8988T (cell line): Measurements from ENCODE around the gene RSRC1.
"Not testable (repeated sequence)": the region's sequence is repeated elsewhere in the genome, so short reads cannot be mapped to it uniquely, and the experiment has no call there.

Source experiments
- DNase-seq: peaks from one replicate; pipeline ENCODE4 v3.0.0; 2011

The RSRC1 gene

GRCh38 chr3:158479051-158479450 is 369.2 kb downstream of the RSRC1 start:
- DNase-seq: no peak

GRCh38 chr3:158483701-158484235 is 373.9 kb downstream of the RSRC1 start:
- no peak for DNase-seq

- no peak for DNase-seq
Observed at GRCh38 chr3:158486200-158486599, 376.3 kb downstream of the RSRC1 start.

GRCh38 chr3:158488670-158489069 is 378.8 kb downstream of the RSRC1 start:
- DNase-seq: no peak

GRCh38 chr3:158489181-158489580 is 379.3 kb downstream of the RSRC1 start:
- no peak for DNase-seq

- DNase-seq: no peak
Observed at GRCh38 chr3:158491968-158492367, 382.1 kb downstream of the RSRC1 start.

- DNase-seq: no peak
Observed at GRCh38 chr3:158492685-158493084, 382.8 kb downstream of the RSRC1 start.

- no peak for DNase-seq
Observed at GRCh38 chr3:158493931-158494330, 384.0 kb downstream of the RSRC1 start.

GRCh38 chr3:158494673-158495072 is 384.8 kb downstream of the RSRC1 start:
- no peak for DNase-seq

- DNase-seq: not testable (repeated sequence)
Observed at GRCh38 chr3:158495398-158495902, 385.6 kb downstream of the RSRC1 start.

GRCh38 chr3:158505117-158505516 is 395.2 kb downstream of the RSRC1 start:
- DNase-seq: no peak

GRCh38 chr3:158506456-158506855 is 396.6 kb downstream of the RSRC1 start:
- DNase-seq: no peak

- no peak for DNase-seq
Observed at GRCh38 chr3:158508481-158508880, 398.6 kb downstream of the RSRC1 start.

GRCh38 chr3:158509891-158510290 is 400.0 kb downstream of the RSRC1 start:
- no peak for DNase-seq

GRCh38 chr3:158516729-158517128 is 406.8 kb downstream of the RSRC1 start:
- not testable (repeated sequence) for DNase-seq

GRCh38 chr3:158519776-158520175 is 409.9 kb downstream of the RSRC1 start:
- no peak for DNase-seq

GRCh38 chr3:158520433-158520832 is 410.5 kb downstream of the RSRC1 start:
- no peak for DNase-seq

GRCh38 chr3:158522221-158523136 is 412.6 kb downstream of the RSRC1 start:
- DNase-seq: no peak

- no peak for DNase-seq
Observed at GRCh38 chr3:158528076-158528674, 418.3 kb downstream of the RSRC1 start.

GRCh38 chr3:158531334-158531733 is 421.4 kb downstream of the RSRC1 start:
- no peak for DNase-seq

GRCh38 chr3:158532099-158532734 is 422.3 kb downstream of the RSRC1 start:
- DNase-seq: no peak

- DNase-seq: no peak
Observed at GRCh38 chr3:158535918-158536317, 426.0 kb downstream of the RSRC1 start.

GRCh38 chr3:158539414-158540014 is 429.6 kb downstream of the RSRC1 start:
- DNase-seq: no peak
